ENCODE data around the gene MAMSTR. TPM values are rescaled to one million over a fixed set of nuclear protein-coding genes. Genes with fewer than 3 reads are reported as not detected.

Gene MAMSTR
- total RNA-seq, 2 experiments from 2014 or later, result 0.56 to 1.0 TPM

- TF ChIP-seq, protein P1, sequence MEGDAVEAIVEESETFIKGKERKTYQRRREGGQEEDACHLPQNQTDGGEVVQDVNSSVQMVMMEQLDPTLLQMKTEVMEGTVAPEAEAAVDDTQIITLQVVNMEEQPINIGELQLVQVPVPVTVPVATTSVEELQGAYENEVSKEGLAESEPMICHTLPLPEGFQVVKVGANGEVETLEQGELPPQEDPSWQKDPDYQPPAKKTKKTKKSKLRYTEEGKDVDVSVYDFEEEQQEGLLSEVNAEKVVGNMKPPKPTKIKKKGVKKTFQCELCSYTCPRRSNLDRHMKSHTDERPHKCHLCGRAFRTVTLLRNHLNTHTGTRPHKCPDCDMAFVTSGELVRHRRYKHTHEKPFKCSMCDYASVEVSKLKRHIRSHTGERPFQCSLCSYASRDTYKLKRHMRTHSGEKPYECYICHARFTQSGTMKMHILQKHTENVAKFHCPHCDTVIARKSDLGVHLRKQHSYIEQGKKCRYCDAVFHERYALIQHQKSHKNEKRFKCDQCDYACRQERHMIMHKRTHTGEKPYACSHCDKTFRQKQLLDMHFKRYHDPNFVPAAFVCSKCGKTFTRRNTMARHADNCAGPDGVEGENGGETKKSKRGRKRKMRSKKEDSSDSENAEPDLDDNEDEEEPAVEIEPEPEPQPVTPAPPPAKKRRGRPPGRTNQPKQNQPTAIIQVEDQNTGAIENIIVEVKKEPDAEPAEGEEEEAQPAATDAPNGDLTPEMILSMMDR (IDR thresholded peaks at IDR 0.05), result no peak
- no peak overlapping the region for H3K4me3 Mint-ChIP-seq
- ChIA-PET POLR2A (no interaction called here), CTCF (no interaction called here)
- no peaks in the 10 kb centered on the region for H3K27me3 Mint-ChIP-seq
- H3K36me3 Mint-ChIP-seq (ENCODE audit: low read depth), result no peaks in the 10 kb centered on the region
- DNase-seq, result no peak
- peaks cover 7% of the 10 kb centered on the region for H3K4me1 Mint-ChIP-seq (ENCODE audit: low read depth)
- H3K27ac Mint-ChIP-seq, result no peak overlapping the region
- H3K9me3 Mint-ChIP-seq, result no peaks in the 10 kb centered on the region
- intact Hi-C loops (cut with micrococcal nuclease), result no loop called here
- no peak for ATAC-seq
Observed at GRCh38 chr19:48734625-48735024, 15.1 kb upstream of the MAMSTR start.

DNA sequence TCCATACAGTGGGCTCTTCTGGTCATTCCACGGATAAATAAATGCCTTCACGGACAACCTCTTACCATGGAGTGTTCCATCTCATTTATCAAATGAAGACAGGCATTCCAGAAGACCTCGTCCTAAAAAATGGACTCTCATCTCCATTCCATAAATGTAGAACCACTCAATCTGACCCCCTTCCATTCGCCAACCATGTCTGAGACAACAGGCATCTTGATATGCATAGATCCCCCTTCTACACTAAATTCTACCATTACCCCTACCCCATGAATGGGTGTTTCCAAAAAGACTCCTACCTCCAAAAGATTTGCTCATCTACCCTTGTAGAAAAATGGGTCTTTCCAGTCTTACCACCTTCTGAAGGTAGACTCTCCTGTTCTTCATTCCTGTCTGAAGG is 11.9 kb upstream of the MAMSTR start:
- Mint-ChIP-seq H3K4me3 (no peak overlapping the region), H3K4me1 (ENCODE audit: low read depth) (peaks cover 6% of the 10 kb centered on the region), H3K27me3 (no peaks in the 10 kb centered on the region), H3K27ac (no peak overlapping the region), H3K36me3 (ENCODE audit: low read depth) (peaks cover 4% of the 10 kb centered on the region), H3K9me3 (peaks cover 4% of the 10 kb centered on the region)
- ATAC-seq, result no peak
- intact Hi-C loops (cut with micrococcal nuclease), result no loop called here
- TF ChIP-seq, protein P1 (IDR thresholded peaks at IDR 0.05), result no peak
- POLR2A ChIA-PET, result no interaction called here
- DNase-seq, result no peak
- CTCF ChIA-PET, result no interaction called here

GRCh38 chr19:48728911-48729664 is 9.6 kb upstream of the MAMSTR start:
- H3K4me1 Mint-ChIP-seq (ENCODE audit: low read depth), result peaks cover 19% of the 10 kb centered on the region
- peaks cover 17% of the 10 kb centered on the region for H3K9me3 Mint-ChIP-seq
- H3K27me3 Mint-ChIP-seq, result no peaks in the 10 kb centered on the region
- intact Hi-C loops (cut with micrococcal nuclease), result no loop called here
- TF ChIP-seq, protein P1 (IDR thresholded peaks at IDR 0.05), result no peak
- no peak overlapping the region for H3K4me3 Mint-ChIP-seq
- no peak overlapping the region for H3K27ac Mint-ChIP-seq
- POLR2A ChIA-PET, result interaction anchor here (1.3 kb wide), 1 partner anchor 8 kb away, joined by 4 read pairs; no protein-coding TSS in a partner anchor
- CTCF ChIA-PET, result no interaction called here
- peaks cover 15% of the 10 kb centered on the region for H3K36me3 Mint-ChIP-seq (ENCODE audit: low read depth)
- no peak for ATAC-seq
- DNase-seq, result no peak

GRCh38 chr19:48726556-48726955 is 7.0 kb upstream of the MAMSTR start:
- H3K27me3 Mint-ChIP-seq, result no peaks in the 10 kb centered on the region
- intact Hi-C loops (cut with micrococcal nuclease), result no loop called here
- DNase-seq, result peak; percentile 52
- no peak overlapping the region for H3K4me3 Mint-ChIP-seq
- H3K9me3 Mint-ChIP-seq, result peaks cover 17% of the 10 kb centered on the region
- peak overlapping the region; percentile 86 for H3K27ac Mint-ChIP-seq
- TF ChIP-seq, protein P1 (IDR thresholded peaks at IDR 0.05), result no peak
- peak; percentile 48 for ATAC-seq
- POLR2A ChIA-PET, result interaction anchor here (0.5 to 1.1 kb wide), 2 partner anchors 13 to 281 kb away, joined by 3 to 5 read pairs; partner anchors contain the start of genes GRWD1 and RASIP1
- peaks cover 20% of the 10 kb centered on the region for H3K4me1 Mint-ChIP-seq (ENCODE audit: low read depth)
- peaks cover 15% of the 10 kb centered on the region for H3K36me3 Mint-ChIP-seq (ENCODE audit: low read depth)
- CTCF ChIA-PET, result interaction anchor here (1.0 to 3.0 kb wide), 2 partner anchors 12 to 71 kb away, joined by 3 to 19 read pairs; no protein-coding TSS in a partner anchor
